ENCODE results near the gene ZBTB8A.

Gene ZBTB8A

DNA sequence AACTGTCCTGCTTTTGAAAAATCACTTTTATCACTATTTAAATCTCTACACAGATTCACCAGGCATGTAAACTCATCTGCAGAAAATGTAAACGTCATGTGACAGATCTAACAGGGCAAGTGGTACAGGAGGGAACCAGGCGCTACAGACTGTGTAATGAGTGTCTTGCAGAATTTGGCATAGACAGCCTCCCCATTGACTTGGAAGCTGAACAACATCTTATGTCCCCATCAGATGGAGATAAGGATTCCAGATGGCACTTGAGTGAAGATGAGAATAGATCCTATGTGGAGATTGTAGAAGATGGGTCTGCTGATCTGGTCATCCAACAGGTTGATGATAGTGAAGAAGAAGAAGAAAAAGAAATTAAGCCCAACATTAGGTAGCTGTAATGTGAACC lies 60.8 kb downstream of the ZBTB8A start:
- Histone ChIP-seq H3K27me3 (replicated peaks; ENCODE audit: control insufficient read depth, insufficient read depth, low read length) (no peaks in the 10 kb centered on the region), H3K4me3 (replicated peaks; ENCODE audit: low read depth, low read length) (no peak overlapping the region), H3K36me3 (ENCODE audit: control insufficient read depth, insufficient read depth, low read length) (no peaks in the 10 kb centered on the region; the same call in 1 of the 2 replicates)
- DNase-seq (ENCODE audit: extremely low read depth, insufficient read length), result no peak
- TF ChIP-seq CTCF (IDR thresholded peaks at IDR 0.05; ENCODE audit: insufficient read depth, low read length, poor library complexity, severe bottlenecking), result no peak

DNA sequence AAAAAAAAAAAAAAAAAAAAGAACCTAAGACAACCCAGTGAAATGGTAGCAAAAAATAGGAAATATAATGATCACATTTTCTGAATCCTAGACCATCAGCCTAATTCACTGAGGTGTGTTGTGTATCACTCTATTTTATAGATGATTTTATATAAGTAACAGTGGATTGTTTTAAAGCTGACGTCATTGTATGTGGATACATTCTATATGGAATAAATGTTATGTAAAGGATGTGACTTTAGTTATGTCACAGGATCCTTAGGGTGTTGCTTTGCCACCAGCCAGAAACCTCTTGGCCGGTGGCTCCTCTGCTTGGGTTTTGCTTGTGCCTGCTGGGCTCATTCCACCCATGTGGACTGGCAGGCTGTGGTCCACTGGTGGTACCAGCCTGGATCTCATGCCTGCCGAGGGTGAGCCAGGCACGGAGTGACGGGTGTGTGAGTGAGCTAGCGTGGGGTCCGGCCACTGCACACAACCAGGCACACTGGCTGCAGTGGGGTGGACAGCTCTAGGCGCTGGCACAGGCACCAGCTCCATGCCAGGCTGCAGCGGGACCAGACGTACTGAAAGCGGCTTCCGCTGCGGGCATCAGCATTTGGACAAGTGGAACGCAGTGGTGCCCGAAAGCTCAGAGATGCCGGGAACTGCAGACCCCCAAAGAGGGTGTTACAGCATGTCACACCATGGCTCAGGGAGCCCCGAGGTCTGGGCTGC lies 66.6 kb downstream of the ZBTB8A start:
- no peak for DNase-seq (ENCODE audit: extremely low read depth, insufficient read length)
- Histone ChIP-seq H3K27me3 (replicated peaks; ENCODE audit: control insufficient read depth, insufficient read depth, low read length) (no peaks in the 10 kb centered on the region), H3K36me3 (ENCODE audit: control insufficient read depth, insufficient read depth, low read length) (no peaks in the 10 kb centered on the region; the same call in 1 of the 2 replicates), H3K4me3 (replicated peaks; ENCODE audit: low read depth, low read length) (no peak overlapping the region)
- no peak for TF ChIP-seq CTCF (IDR thresholded peaks at IDR 0.05; ENCODE audit: insufficient read depth, low read length, poor library complexity, severe bottlenecking)

DNA sequence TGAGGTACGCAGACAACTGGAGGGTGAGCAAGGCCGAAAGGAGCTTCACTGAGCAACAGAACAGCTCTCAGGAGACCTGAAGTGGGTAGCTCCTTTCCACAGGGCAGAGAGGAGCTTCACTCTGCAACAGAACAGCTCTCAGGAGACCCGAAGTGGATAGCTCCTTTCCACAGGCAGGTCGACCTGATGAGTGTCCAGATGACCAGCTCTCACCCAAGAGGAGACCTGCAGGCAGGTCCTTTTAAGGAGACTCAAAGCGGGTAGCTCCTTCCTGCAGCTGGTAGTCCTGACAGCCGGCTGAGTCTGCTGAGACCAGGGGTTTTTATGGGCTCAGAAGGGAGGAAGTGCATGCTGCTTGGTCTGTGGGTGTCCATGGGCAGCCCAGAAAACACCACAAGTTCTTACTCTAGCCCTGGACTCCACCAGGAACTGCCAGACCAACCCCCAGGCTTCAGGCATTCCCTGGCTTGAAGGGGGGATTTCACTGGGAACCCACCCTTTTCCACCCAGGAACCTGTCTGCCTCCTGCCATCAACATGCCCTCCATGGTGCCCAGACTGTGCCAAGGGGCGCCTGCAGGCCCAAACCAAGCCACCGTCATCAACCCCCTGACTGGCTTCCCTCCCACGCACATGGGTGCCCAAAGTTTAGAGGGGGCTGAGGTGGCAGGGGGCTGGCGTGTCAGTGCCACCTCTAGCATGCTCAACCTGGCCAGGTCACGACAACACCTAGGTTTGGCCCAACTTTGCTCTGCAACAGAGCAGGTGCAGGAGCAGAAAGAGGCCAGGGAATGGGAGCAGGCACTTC lies 67.5 kb downstream of the ZBTB8A start:
- Histone ChIP-seq H3K36me3 (ENCODE audit: control insufficient read depth, insufficient read depth, low read length) (no peaks in the 10 kb centered on the region; the same call in 1 of the 2 replicates), H3K27me3 (replicated peaks; ENCODE audit: control insufficient read depth, insufficient read depth, low read length) (no peaks in the 10 kb centered on the region), H3K4me3 (replicated peaks; ENCODE audit: low read depth, low read length) (no peak overlapping the region)
- no peak for TF ChIP-seq CTCF (IDR thresholded peaks at IDR 0.05; ENCODE audit: insufficient read depth, low read length, poor library complexity, severe bottlenecking)
- no peak for DNase-seq (ENCODE audit: extremely low read depth, insufficient read length)

DNA sequence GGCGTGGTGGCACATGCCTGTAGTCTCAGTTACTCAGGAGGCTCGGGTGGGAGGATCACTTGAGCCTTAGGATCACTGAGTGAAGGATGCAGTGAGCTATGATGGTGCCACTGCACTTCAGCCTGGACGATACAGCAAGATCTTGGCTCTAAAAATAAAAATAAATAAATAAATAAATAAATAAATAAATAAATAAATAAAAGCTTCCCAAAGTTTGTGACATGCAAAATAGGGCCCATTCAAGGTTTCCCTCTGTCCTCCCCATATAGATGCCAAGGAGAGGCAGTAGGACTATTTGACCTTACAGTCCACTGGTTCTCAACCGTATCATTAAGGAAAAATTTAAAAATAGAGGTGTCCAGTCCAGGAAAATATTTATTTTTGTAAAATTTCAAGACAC lies 70.0 kb downstream of the ZBTB8A start:
- H3K27me3 ChIP-seq (replicated peaks; ENCODE audit: control insufficient read depth, insufficient read depth, low read length), result no peaks in the 10 kb centered on the region
- H3K36me3 ChIP-seq (ENCODE audit: control insufficient read depth, insufficient read depth, low read length), result no peaks in the 10 kb centered on the region; the same call in 1 of the 2 replicates
- H3K4me3 ChIP-seq (replicated peaks; ENCODE audit: low read depth, low read length), result no peak overlapping the region
- no peak for DNase-seq (ENCODE audit: extremely low read depth, insufficient read length)
- no peak for TF ChIP-seq CTCF (IDR thresholded peaks at IDR 0.05; ENCODE audit: insufficient read depth, low read length, poor library complexity, severe bottlenecking)

DNA sequence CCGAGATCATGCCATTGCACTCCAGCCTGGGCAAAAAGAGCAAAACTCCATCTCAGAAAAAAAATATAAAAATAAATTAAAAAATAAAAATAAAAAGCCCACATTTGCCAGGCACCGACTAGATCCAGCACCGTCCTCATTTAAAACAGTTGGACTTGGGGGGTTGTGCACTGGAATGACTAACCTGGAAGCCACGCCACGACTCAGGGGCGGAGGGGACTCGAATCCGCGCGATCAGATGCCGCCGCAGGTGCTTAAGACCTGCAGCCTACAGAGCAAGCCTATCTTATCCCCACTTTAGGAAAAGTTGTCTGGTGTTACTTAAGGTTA lies 72.6 kb downstream of the ZBTB8A start:
- no peaks in the 10 kb centered on the region for H3K36me3 ChIP-seq (ENCODE audit: control insufficient read depth, insufficient read depth, low read length)
- H3K27me3 ChIP-seq (replicated peaks; ENCODE audit: control insufficient read depth, insufficient read depth, low read length), result no peaks in the 10 kb centered on the region
- no peak for DNase-seq (ENCODE audit: extremely low read depth, insufficient read length)
- no peak for TF ChIP-seq CTCF (IDR thresholded peaks at IDR 0.05; ENCODE audit: insufficient read depth, low read length, poor library complexity, severe bottlenecking)
- H3K4me3 ChIP-seq (replicated peaks; ENCODE audit: low read depth, low read length), result peak overlapping the region; percentile 53
